Left ventricle myocardium inferior (tissue), 1 donor: ENCODE results near the gene SNX32. TPM values are rescaled to one million over a fixed set of nuclear protein-coding genes. Genes with fewer than 3 reads are reported as not detected.
A peak's percentile ranks its signal among the peaks of the same experiment; 100 is the strongest.

Source experiments
- DNase-seq: peaks from one replicate; pipeline ENCODE4 v3.0.0-alpha.2; 2020
- H3K27ac ChIP-seq: fragments of 200-600 bp; replicated peaks from 2 replicates; pipeline ENCODE4 v1.8.0; 2021
- H3K27me3 ChIP-seq: fragments of 200-600 bp; 2 replicates; pipeline ENCODE4 v1.8.0; 2021; ENCODE audit warnings: low read depth
- H3K36me3 ChIP-seq: fragments of 200-600 bp; 2 replicates; pipeline ENCODE4 v1.8.0; 2021
- H3K4me1 ChIP-seq: fragments of 200-600 bp; 2 replicates; pipeline ENCODE4 v1.8.0; 2021
- H3K4me3 ChIP-seq: fragments of 200-600 bp; 2 replicates; pipeline ENCODE4 v1.8.0; 2021; ENCODE audit warnings: mild to moderate bottlenecking, moderate library complexity
- H3K9me3 ChIP-seq: fragments of 200-600 bp; replicated peaks from 2 replicates; pipeline ENCODE4 v1.8.0; 2021
- CTCF ChIP-seq: fragments of 200-600 bp; IDR thresholded peaks from 2 replicates; pipeline ENCODE4 v1.8.0; 2021; ENCODE audit warnings: antibody characterized with exemption, mild to moderate bottlenecking, borderline replicate concordance
- intact Hi-C: fragments of 100-400 bp; cut with micrococcal nuclease; formaldehyde crosslinking; loops from one replicate; pipeline ENCODE4 v1.11.0; 2022
- total RNA-seq: library from RNA; stranded (reverse); fragmentation: NEBNext Ultra II Directional; extraction: Animal tissue kit (Norgen Biotek cat#: 25700); gene quantifications from one replicate; pipeline ENCODE4 v1.2.1, GENCODE V29; 2021
- donor health status: DM: no; HTN: yes; CAD: no; lungs with severe emphysema.

The SNX32 gene
- total RNA-seq, 1 donor from 2014 or later = not detected

DNA sequence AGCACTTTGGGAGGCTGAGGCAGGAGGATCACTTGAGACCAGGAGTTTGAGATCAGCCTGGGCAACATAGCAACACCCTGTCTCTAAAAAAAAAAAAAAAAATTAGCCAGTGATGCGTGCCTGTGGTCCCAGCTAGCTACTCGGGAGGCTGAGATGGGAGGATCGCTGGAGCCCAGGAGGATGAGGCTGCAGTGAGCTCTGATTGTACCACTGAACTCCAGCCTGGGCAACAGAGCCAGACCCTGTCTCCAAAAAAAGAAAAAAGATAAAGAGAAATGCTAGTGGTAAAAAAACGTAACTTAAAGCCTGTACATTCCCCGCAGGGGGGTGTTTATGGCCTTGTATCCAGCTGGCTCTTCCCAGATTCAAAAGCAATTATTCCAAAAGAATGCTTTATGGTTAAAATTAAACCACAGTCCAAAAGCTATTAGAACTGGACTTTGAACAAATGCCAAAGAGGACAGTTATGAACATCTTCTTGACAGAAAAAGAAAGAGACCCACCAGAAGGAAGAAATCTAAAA, 16.4 kb upstream of the SNX32 start:
- peak overlapping the region; percentile 84 for H3K4me3 ChIP-seq
- H3K4me1 ChIP-seq = peaks cover 12% of the 10 kb centered on the region
- H3K27ac ChIP-seq = peak overlapping the region; percentile 77
- no peaks in the 10 kb centered on the region for H3K36me3 ChIP-seq
- intact Hi-C loops = loop anchor here (10.0 kb wide), 1 partner anchor 93 kb away; the partner anchor contains the start of gene RNASEH2C
- DNase-seq = no peak
- H3K9me3 ChIP-seq = no peaks in the 10 kb centered on the region
- H3K27me3 ChIP-seq = no peaks in the 10 kb centered on the region
- TF ChIP-seq CTCF = no peak

GRCh38 chr11:65817835-65818680, 15.7 kb upstream of the SNX32 start:
- Histone ChIP-seq H3K9me3 (no peaks in the 10 kb centered on the region), H3K4me3 (peak overlapping the region; percentile 84), H3K27ac (peak overlapping the region; percentile 77), H3K4me1 (peaks cover 12% of the 10 kb centered on the region), H3K27me3 (no peaks in the 10 kb centered on the region), H3K36me3 (no peaks in the 10 kb centered on the region)
- TF ChIP-seq CTCF = peak; percentile 100
- intact Hi-C loops = loop anchor here (10.0 kb wide), 1 partner anchor 93 kb away; the partner anchor contains the start of gene RNASEH2C
- DNase-seq = peak; percentile 96

- peaks cover 12% of the 10 kb centered on the region for H3K4me1 ChIP-seq
- DNase-seq = no peak
- H3K27ac ChIP-seq = no peak overlapping the region
- no peak for TF ChIP-seq CTCF
- intact Hi-C loops = no loop called here
- no peaks in the 10 kb centered on the region for H3K9me3 ChIP-seq
- H3K27me3 ChIP-seq = no peaks in the 10 kb centered on the region
- no peaks in the 10 kb centered on the region for H3K36me3 ChIP-seq
- no peak overlapping the region for H3K4me3 ChIP-seq
Measured at GRCh38 chr11:65821107-65821506, 12.7 kb upstream of the SNX32 start.

DNA sequence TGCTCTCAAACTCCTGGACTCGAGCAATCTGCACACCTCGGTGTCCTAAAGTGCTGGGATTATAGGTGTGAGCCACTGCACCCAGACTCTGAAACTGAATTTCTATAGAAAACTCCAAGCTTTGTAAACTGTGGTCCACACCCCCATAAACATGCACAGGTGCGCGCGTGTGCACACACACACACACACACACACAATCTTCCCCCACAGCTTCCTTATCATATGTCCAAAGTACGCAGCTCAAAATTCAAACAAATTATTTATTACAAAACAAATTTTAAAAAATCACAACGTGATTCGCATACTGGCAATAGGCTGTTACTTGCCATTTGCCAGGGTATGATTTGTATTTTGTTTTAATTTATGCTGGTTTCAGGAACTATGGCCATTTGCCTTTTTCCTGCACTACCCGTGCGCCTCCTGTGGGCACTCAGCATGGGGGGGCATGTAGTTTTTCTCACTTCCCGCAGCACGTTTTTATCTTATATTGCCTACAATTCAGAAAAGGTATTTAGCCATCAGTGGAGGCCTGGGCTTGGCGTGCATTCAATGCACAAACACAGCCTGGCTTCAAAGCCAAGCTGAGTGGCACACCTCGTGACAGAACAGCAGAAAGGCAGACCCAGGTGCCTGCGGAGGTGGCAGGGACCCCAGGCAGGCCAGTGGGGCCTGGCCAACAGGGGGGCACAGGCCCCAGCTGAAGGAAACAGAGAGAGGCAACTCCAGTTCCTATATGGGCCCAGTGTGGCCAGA, 10.8 kb upstream of the SNX32 start:
- Histone ChIP-seq H3K36me3 (no peaks in the 10 kb centered on the region), H3K4me1 (no peaks in the 10 kb centered on the region), H3K27me3 (no peaks in the 10 kb centered on the region), H3K9me3 (no peaks in the 10 kb centered on the region), H3K4me3 (no peak overlapping the region), H3K27ac (no peak overlapping the region)
- DNase-seq = no peak
- no peak for TF ChIP-seq CTCF
- intact Hi-C loops = no loop called here

DNA sequence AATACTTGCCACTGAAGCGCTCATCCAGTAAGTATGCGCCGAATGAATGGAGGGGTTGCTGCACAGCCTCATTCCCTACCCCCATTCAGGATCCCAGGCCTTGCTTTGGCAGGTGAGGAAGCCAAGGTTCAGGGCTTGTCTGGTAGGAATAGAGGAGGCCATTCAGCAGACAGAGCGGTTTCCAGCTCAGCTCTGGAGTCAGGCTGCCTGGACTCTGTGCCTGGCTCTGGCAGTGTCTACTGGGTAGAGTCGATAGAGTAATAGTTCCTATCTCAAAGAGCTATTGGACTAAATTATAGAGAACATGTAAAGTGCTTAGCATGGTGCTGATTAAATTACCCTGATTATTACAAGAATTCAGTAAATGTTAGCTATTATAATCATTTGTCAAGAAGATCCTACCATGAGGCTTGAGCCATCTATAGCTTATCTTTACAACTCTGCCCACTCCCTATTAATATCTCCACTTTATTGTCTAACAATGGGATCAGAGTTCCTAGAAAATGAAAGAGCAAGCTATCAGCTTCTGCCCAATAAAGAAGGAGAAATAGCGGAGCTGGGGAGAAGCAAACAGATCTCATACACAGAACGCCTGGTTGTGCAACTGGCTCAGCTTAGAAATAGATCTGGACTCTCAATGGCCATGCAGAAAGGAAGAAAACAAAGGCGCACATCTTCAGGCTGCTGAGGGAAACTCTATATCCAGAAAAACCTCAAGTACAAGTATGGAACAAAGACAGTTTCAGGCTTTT, 6.6 kb upstream of the SNX32 start:
- no peak for DNase-seq
- no peak for TF ChIP-seq CTCF
- Histone ChIP-seq H3K4me1 (no peaks in the 10 kb centered on the region), H3K9me3 (no peaks in the 10 kb centered on the region), H3K27ac (no peak overlapping the region), H3K27me3 (peaks cover 3% of the 10 kb centered on the region), H3K4me3 (no peak overlapping the region), H3K36me3 (no peaks in the 10 kb centered on the region)
- intact Hi-C loops = no loop called here
